Chondrocyte (in vitro differentiated cells): ENCODE data around the gene TECPR1. TPM values are rescaled to one million over a fixed set of nuclear protein-coding genes. Genes with fewer than 3 reads are reported as not detected.

Experiments
- DNase-seq: peaks from one replicate; pipeline ENCODE4 v3.0.0; 2021; ENCODE audit warnings: mixed read lengths, low spot score
- H3K27ac Mint-ChIP-seq: one replicate; pipeline ENCODE4 v1.8.0; 2021; ENCODE audit warnings: mild to moderate bottlenecking, moderate library complexity, mixed read lengths; ENCODE audit not compliant: unreplicated experiment
- H3K27me3 Mint-ChIP-seq: 2 replicates; pipeline ENCODE4 v1.8.0; 2021; ENCODE audit warnings: low read depth, mixed read lengths
- H3K36me3 Mint-ChIP-seq: 2 replicates; pipeline ENCODE4 v1.8.0; 2021; ENCODE audit warnings: low read depth, mixed read lengths
- H3K4me1 Mint-ChIP-seq: 2 replicates; pipeline ENCODE4 v1.8.0; 2021; ENCODE audit warnings: low read depth, mild to moderate bottlenecking, mixed read lengths
- H3K4me3 Mint-ChIP-seq: one replicate; pipeline ENCODE4 v1.8.0; 2021; ENCODE audit warnings: mild to moderate bottlenecking, moderate library complexity, mixed read lengths; ENCODE audit not compliant: unreplicated experiment
- H3K9me3 Mint-ChIP-seq: 2 replicates; pipeline ENCODE4 v1.8.0; 2021; ENCODE audit warnings: low read depth, mixed read lengths
- CTCF ChIP-seq: fragments of 200-600 bp; sonication (generic); IDR thresholded peaks from 2 replicates; pipeline ENCODE4 v1.5.0; 2021; ENCODE audit warnings: antibody characterized with exemption, mild to moderate bottlenecking, moderate library complexity
- total RNA-seq: library from RNA; stranded (reverse); gene quantifications from 3 replicates; pipeline ENCODE4 v1.2.1, GENCODE V29; 2021

Gene TECPR1
- total RNA-seq, 1 donor from 2014 or later = 27.3 TPM

DNA sequence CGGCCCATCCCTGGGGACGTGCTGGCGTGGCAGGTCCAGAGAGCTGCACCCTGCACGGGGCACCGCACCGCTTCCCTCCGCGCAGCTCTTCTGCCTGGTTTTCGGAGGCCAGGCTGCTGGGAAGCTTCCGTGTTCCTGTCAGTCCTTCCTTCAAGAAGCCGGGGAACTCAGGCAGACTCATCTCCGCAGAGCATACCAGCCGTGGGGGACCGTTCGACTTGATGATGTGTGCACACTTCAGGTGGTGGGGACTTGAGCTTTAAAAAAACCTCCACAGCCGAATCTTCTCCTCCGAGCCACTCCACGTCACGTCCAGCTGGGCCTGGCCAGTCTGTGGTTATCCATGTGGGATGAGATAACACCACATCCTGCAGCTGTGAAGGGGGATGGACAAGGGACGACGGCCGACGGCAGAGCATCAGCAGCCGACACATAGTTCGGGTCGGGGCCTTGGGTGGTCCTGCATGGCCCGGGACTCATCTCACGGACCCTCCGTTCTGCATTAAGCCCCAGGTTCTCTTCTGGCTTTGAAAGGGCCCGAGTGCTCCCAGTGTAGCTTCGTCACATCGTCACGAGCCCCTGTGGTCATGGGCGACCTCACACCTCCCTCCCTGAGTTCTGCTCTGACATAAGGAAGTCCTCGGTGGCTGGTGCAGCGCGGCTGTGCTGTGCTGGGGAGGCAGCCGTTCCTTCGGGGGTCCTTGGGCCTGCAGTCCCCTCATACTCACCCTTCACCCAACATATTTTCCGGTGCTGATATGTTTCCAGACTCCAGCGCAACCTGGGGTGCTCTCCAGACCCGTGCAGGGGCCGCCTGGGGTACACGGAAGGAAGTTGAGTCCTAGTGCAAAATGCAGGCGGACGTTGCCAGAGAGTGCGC is 45.3 kb downstream of the TECPR1 start:
- peak; percentile 75 for DNase-seq
- Mint-ChIP-seq H3K27ac (no peak overlapping the region), H3K4me3 (no peak overlapping the region), H3K4me1 (peaks cover 2% of the 10 kb centered on the region), H3K9me3 (no peaks in the 10 kb centered on the region), H3K27me3 (no peaks in the 10 kb centered on the region), H3K36me3 (peaks cover 13% of the 10 kb centered on the region)
- no peak for TF ChIP-seq CTCF

DNA sequence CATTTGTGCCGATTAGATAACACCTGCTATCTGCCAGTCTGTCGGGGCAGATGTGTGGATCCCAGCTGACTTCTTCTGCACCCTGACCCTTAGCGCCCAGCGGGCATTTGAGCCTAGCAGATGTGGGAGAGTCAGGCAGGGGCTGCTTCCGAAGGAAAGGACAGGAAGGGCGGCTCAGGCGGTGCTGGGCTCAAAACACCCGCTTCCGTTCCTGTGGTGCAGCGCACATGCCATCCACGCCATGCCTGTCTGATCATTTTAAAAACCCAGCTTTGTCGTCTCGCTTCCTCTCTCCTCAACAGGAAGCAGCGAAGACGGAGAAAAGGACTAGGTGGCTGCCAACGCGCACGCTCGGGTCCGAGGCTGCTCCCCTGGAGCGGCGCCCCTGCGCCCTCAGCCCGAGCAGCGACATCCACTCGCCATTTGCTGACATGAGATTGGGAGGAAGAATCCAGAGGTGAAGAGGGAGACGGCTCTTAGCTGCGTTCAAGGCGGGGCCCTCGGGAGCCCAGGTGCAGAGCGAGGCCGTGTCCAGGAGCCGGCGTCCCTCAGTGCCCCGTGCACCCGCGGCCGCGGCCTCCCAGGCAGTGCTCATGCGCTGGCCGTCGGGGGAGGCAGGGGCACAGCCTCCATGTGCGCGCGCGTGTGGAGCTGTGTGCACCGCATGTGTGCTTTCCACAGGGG is 46.7 kb downstream of the TECPR1 start:
- H3K36me3 Mint-ChIP-seq = peaks cover 13% of the 10 kb centered on the region
- no peaks in the 10 kb centered on the region for H3K9me3 Mint-ChIP-seq
- no peak overlapping the region for H3K27ac Mint-ChIP-seq
- DNase-seq = no peak
- no peaks in the 10 kb centered on the region for H3K27me3 Mint-ChIP-seq
- no peak for TF ChIP-seq CTCF
- no peak overlapping the region for H3K4me3 Mint-ChIP-seq
- peaks cover 3% of the 10 kb centered on the region for H3K4me1 Mint-ChIP-seq

DNA sequence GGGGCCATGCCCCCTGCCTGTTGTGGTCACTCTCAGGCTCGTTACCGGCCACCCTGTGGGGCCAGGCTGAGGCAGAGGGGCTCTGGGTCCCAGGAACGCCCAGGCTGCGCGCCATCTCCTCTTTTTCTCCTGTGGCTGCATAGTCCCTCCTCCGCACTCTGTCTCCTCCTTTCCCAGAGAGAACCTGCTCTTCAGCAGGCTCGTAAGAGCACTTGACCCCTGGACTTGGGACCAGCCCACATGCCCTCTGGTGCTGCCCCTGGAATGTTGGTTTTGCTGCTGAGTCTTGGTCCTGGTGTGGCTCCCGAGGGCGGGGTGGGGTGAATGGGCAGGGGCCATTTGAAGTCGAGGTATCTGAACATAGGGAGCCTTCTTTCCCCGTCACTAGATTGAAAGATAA is 47.4 kb downstream of the TECPR1 start:
- Mint-ChIP-seq H3K27me3 (no peaks in the 10 kb centered on the region), H3K9me3 (no peaks in the 10 kb centered on the region), H3K36me3 (peaks cover 13% of the 10 kb centered on the region), H3K27ac (no peak overlapping the region), H3K4me3 (no peak overlapping the region), H3K4me1 (peaks cover 3% of the 10 kb centered on the region)
- no peak for DNase-seq
- TF ChIP-seq CTCF = no peak

GRCh38 chr7:98203964-98204605 is 47.9 kb downstream of the TECPR1 start:
- no peak for DNase-seq
- TF ChIP-seq CTCF = no peak
- peaks cover 6% of the 10 kb centered on the region for H3K4me1 Mint-ChIP-seq
- H3K9me3 Mint-ChIP-seq = peaks cover 2% of the 10 kb centered on the region
- no peak overlapping the region for H3K27ac Mint-ChIP-seq
- no peaks in the 10 kb centered on the region for H3K27me3 Mint-ChIP-seq
- H3K4me3 Mint-ChIP-seq = no peak overlapping the region
- peaks cover 13% of the 10 kb centered on the region for H3K36me3 Mint-ChIP-seq

DNA sequence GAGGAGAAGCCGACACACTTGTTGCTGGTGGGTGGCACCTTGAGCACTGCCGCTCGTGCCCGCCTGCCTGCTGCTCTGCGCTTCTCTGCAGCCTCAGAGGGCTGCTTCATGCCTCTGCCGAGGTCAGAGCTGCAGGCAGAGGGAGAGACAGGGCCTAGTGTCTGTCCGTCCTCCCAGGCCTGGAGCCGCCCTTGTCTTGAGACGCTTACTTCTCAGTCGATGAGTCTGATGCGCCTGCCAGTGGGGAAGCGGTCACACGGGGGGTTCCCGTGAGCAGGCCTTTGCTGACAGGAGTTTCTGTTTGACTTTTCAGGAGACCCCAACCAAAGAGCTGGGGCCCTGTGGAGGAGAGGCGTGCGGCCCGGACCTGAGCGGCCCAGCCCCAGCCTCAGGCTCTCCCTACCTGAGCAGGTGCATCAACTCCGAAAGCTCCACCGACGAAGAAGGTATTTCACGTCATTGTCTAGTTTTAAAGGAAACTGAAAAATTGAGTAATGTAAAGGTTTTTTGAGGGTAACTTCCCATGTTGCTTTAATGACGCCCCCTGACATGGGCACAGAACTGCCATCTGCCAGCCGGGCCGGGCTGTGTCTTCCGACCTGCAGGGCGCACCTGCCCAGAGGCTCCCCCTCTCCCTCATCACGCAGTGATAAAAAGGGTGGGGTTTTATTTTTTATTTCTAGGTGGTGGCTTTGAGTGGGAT is 48.6 kb downstream of the TECPR1 start:
- no peak overlapping the region for H3K4me3 Mint-ChIP-seq
- DNase-seq = no peak
- TF ChIP-seq CTCF = no peak
- no peaks in the 10 kb centered on the region for H3K27me3 Mint-ChIP-seq
- peaks cover 5% of the 10 kb centered on the region for H3K9me3 Mint-ChIP-seq
- peaks cover 9% of the 10 kb centered on the region for H3K4me1 Mint-ChIP-seq
- no peak overlapping the region for H3K27ac Mint-ChIP-seq
- H3K36me3 Mint-ChIP-seq = peaks cover 13% of the 10 kb centered on the region
